HepG2 (cell line): ENCODE results near the gene GDAP1L1.

Experiments
- CEBPB ChIP-seq: IDR thresholded peaks from 2 replicates; pipeline ENCODE4 v1.6.1; 2011; ENCODE audit warnings: low read depth, low read length, improper control_type of control experiment, borderline replicate concordance
- CTCF ChIP-seq: sonication (generic); formaldehyde crosslinking; IDR thresholded peaks from 2 replicates; pipeline ENCODE4 v1.5.0; 2020; ENCODE audit warnings: mild to moderate bottlenecking, missing genetic modification reagents, moderate library complexity
- HES4 ChIP-seq: sonication (generic); formaldehyde crosslinking; IDR thresholded peaks from 2 replicates; pipeline ENCODE4 v1.9.0; 2021; ENCODE audit warnings: mild to moderate bottlenecking, missing genetic modification reagents, borderline replicate concordance
- MTA1 ChIP-seq: sonication (generic); formaldehyde crosslinking; IDR thresholded peaks from 2 replicates; pipeline ENCODE4 v1.4.0; 2020; ENCODE audit warnings: missing genetic modification reagents, mild to moderate bottlenecking, borderline replicate concordance
- ONECUT2 ChIP-seq: sonication (generic); formaldehyde crosslinking; IDR thresholded peaks from 2 replicates; pipeline ENCODE4 v1.4.0; 2020; ENCODE audit warnings: missing genetic modification reagents
- POLR2A ChIP-seq, 2 experiments: IDR thresholded peaks; 2 replicates each; pipeline ENCODE4 v1.6.1; 2011; ENCODE audit warnings: low read depth in 2 of 2, low read length in 2 of 2, mild to moderate bottlenecking in 1 of 2, moderate library complexity in 1 of 2; ENCODE audit not compliant: insufficient read depth in 1 of 2
- POLR2AphosphoS2 ChIP-seq: IDR thresholded peaks from 2 replicates; pipeline ENCODE4 v1.6.1; 2011; ENCODE audit warnings: low read depth, low read length, improper control_type of control experiment
- SRSF4 ChIP-seq: fragments of 200-400 bp; formaldehyde crosslinking; IDR thresholded peaks from one replicate; pipeline ENCODE4 v1.6.1; 2018; ENCODE audit warnings: mild to moderate bottlenecking, low read depth, low read length, moderate library complexity; ENCODE audit not compliant: poor library complexity, severe bottlenecking
- ZNF790 ChIP-seq: sonication (generic); formaldehyde crosslinking; IDR thresholded peaks from 2 replicates; pipeline ENCODE4 v1.8.0; 2022; ENCODE audit warnings: missing genetic modification reagents, mild to moderate bottlenecking, borderline replicate concordance

GRCh38 chr20:44297721-44298120, 50.6 kb downstream of the GDAP1L1 start:
- TF ChIP-seq ONECUT2 (CRISPR knock-in tag) (no peak), POLR2AphosphoS2 (no peak), CTCF (CRISPR knock-in tag) (no peak), MTA1 (CRISPR knock-in tag) (no peak), HES4 (CRISPR knock-in tag) (no peak), ZNF790 (no peak), CEBPB (no peak), POLR2A (IDR thresholded peaks at IDR 0.05; ENCODE audit: insufficient read depth in 1 of 2, low read depth in 2 of 2, low read length in 2 of 2) (no peak), SRSF4 (no peak)
